Activated CD8-positive, alpha-beta T cell treated with anti-CD3 and anti-CD28 coated beads, Interleukin-2, amount 10 ng/mL, durations not matched to agents 7 days and 5 days (primary cell): Measurements from ENCODE around the gene HPCAL1. TPM values are rescaled to one million over a fixed set of nuclear protein-coding genes. Genes with fewer than 3 reads are reported as not detected.
A peak's percentile ranks its signal among the peaks of the same experiment; 100 is the strongest.

Experiments
- ATAC-seq: fragments of 150-1000 bp; cut with Tn5 transposase; one replicate; pipeline ENCODE4 v1.10.0; 2021; ENCODE audit warnings: moderate library complexity
- CTCF ChIA-PET: fragments of 350-600 bp; sonication (Branson Sonifier 250); formaldehyde crosslinking; loops from one replicate; lab custom pipeline; 2021; ENCODE audit warnings: antibody characterized with exemption; lab: Charles Lee
- POLR2A ChIA-PET: fragments of 350-600 bp; sonication (Branson Sonifier 250); formaldehyde crosslinking; loops from one replicate; lab custom pipeline; 2021; ENCODE audit warnings: antibody characterized with exemption; lab: Charles Lee
- DNase-seq: peaks from one replicate; pipeline ENCODE4 v3.0.0-alpha.2; 2020
- H3K27ac Mint-ChIP-seq: one replicate; pipeline ENCODE4 v1.8.0; 2021; ENCODE audit warnings: mild to moderate bottlenecking, mixed read lengths
- H3K27me3 Mint-ChIP-seq: one replicate; pipeline ENCODE4 v1.8.0; 2021; ENCODE audit warnings: low read depth, mixed read lengths
- H3K36me3 Mint-ChIP-seq: one replicate; pipeline ENCODE4 v1.8.0; 2021; ENCODE audit warnings: low read depth, mixed read lengths
- H3K4me1 Mint-ChIP-seq: one replicate; pipeline ENCODE4 v1.8.0; 2021; ENCODE audit warnings: low read depth, mixed read lengths
- H3K4me3 Mint-ChIP-seq: one replicate; pipeline ENCODE4 v1.8.0; 2021; ENCODE audit warnings: mild to moderate bottlenecking, mixed read lengths
- H3K9me3 Mint-ChIP-seq: one replicate; pipeline ENCODE4 v1.8.0; 2022; ENCODE audit warnings: mixed read lengths; ENCODE audit not compliant: insufficient read depth
- total RNA-seq, 2 experiments: library from RNA; stranded (reverse); gene quantifications; one replicate each; pipeline ENCODE4 v1.2.3, GENCODE V29; 2021

HPCAL1 gene
- total RNA-seq, 2 experiments from 2014 or later, result 55.8 to 56.6 TPM

DNA sequence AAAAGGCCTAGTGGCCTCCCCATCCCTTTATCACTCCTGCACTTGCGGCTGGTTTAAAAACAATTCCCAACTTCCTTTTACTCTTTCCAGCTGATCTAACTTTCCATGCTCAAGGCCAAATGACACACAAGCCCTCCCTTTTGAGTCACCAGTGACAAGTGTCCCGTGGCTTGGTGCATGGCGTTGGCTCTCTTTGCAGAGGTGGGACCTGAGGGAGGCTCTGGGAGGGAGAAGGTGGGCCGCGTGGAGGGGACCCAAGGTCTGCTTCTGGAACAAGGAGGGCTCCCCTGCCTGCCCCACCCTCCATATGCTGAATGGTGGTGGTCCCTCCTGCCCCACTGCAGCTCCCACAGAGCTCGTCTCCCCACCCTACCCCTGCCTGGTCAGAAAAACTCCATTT is 30.8 kb upstream of the HPCAL1 start:
- H3K4me1 Mint-ChIP-seq, result peaks cover 6% of the 10 kb centered on the region
- no peaks in the 10 kb centered on the region for H3K36me3 Mint-ChIP-seq
- no peak overlapping the region for H3K27ac Mint-ChIP-seq
- DNase-seq, result no peak
- no peak for ATAC-seq
- no peak overlapping the region for H3K4me3 Mint-ChIP-seq
- CTCF ChIA-PET, result interaction anchor here (3.5 kb wide), 1 partner anchor 137 kb away, joined by 41 read pairs; no protein-coding TSS in a partner anchor
- no peaks in the 10 kb centered on the region for H3K9me3 Mint-ChIP-seq
- POLR2A ChIA-PET, result no interaction called here
- peaks cover 2% of the 10 kb centered on the region for H3K27me3 Mint-ChIP-seq

DNA sequence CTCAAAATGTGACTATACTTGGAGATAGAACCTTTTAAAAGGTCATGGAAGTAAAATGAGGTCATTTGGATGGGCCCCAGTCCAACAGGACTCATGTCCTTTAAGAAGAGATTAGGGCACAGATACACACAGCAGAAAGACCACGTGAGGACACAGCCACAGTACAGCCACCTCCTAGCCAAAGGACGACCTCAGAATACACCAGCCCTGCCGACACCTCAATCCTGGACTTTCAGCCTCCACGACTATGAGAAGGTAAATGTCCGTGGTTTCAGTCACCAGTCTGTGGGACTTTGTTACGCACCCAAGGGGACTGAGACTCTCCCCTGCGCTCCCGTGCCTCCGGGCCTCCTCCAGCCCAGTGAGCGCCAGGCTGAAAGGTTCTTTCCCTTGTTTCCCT is 30.2 kb upstream of the HPCAL1 start:
- no peaks in the 10 kb centered on the region for H3K9me3 Mint-ChIP-seq
- no peak for DNase-seq
- no peak overlapping the region for H3K27ac Mint-ChIP-seq
- no peaks in the 10 kb centered on the region for H3K36me3 Mint-ChIP-seq
- H3K27me3 Mint-ChIP-seq, result peaks cover 2% of the 10 kb centered on the region
- CTCF ChIA-PET, result interaction anchor here (1.1 kb wide), 1 partner anchor 136 kb away, joined by 3 read pairs; no protein-coding TSS in a partner anchor
- H3K4me1 Mint-ChIP-seq, result peaks cover 9% of the 10 kb centered on the region
- no peak for ATAC-seq
- POLR2A ChIA-PET, result no interaction called here
- H3K4me3 Mint-ChIP-seq, result no peak overlapping the region

DNA sequence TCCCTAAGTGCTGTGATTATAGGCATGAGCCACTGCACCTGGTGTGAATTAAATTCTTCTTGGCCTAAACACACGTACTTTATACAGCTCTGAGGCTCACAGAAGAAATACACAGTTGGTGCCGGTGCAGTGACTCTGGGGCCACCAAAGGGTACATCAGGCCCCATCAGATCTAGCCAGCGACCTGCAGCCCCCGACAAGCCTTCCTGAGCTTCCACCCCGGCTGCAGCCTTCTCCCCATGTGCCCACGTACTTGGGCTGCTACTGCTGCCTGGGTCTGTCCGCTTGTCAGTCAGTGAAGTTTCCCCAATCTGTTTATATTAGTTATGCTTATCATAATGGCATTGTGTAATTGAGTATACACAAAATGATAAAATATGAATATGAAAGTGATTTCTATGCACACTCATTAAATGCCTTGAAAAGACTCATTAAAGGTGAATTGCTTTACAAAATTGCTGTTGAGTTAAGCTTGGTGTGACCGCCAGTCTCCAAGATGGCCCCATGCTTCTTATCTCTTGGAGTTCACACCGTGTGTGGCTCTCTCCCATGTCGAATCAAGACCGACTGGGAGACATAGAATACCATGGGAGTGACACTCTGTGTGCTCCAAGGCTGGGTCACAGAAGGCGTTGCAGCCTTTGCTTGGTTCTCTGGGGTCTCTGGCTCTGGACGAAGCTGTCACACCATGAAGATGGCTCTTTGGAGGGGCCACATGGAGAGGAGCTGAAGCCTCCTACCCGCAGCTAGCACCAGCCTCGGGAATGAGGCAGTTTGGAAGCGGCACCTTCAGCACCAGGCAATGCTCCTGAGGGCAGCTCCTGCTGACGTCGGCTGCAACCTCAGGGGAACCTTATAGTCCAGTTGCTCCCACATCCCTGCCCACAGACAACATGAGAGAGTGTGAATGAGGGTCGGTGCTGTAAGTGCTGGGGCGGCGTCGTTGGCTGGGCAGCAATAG is 29.2 kb upstream of the HPCAL1 start:
- no peaks in the 10 kb centered on the region for H3K27me3 Mint-ChIP-seq
- CTCF ChIA-PET, result interaction anchor here (1.1 kb wide), 1 partner anchor 135 kb away, joined by 3 read pairs; no protein-coding TSS in a partner anchor
- POLR2A ChIA-PET, result no interaction called here
- no peak overlapping the region for H3K4me3 Mint-ChIP-seq
- H3K9me3 Mint-ChIP-seq, result no peaks in the 10 kb centered on the region
- no peak overlapping the region for H3K27ac Mint-ChIP-seq
- H3K4me1 Mint-ChIP-seq, result peaks cover 16% of the 10 kb centered on the region
- ATAC-seq, result no peak
- no peak for DNase-seq
- H3K36me3 Mint-ChIP-seq, result no peaks in the 10 kb centered on the region

DNA sequence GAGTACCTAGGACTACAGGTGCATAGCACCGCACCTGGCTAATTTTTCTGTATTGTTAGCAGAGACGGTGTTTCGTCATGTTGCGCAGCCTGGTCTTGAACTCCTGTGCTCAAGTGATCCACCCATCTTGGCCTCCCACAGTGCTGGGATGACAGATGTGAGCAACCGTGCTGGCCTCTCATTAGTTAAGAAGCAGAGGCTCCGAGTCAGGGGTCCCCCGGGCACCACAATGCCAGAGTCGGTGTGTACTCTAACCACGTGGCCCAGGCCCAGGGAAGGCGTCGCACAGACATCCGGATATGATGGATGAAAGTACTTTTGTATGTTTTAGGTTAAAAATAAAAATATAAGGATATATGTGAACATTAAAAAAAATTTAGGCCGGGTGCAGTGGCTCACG is 28.3 kb upstream of the HPCAL1 start:
- CTCF ChIA-PET, result no interaction called here

DNA sequence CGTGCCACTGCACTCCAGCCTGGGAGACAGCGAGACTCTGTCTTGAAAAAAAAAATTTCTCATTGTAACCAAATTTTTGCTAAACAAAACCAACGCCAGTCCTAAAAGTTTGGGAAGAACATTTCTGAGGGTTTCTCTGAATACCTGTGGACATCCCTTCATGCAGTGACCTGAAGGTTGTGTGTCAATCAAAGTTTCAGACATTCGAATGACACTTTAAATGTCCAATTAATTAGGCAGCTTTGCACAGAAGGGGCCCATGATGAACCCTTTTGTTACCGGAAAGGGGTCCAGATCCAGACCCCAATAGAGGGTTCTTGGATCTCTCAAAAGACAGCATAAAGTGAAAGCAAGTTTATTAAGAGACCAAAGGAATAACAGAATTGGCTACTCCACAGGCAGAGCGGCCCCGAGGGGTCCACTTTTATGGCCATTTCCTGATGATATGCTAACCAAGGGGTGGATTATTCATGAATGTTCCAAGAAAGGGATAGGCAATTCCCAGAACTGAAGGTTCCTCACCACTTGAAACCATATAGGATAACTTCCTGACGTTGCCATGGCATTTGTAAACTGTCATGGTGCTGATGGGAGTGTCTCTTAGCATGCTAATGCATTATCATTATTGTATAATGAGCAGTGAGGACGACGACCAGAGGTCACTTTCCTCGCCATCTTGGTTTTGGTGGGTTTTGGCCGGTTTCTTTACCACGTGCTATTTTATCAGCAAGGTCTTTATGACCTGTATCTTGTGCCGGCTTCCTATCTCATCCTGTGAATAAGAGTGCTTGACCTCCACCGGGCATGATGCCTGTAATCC is 27.5 kb upstream of the HPCAL1 start:
- POLR2A ChIA-PET, result no interaction called here
- peaks cover 3% of the 10 kb centered on the region for H3K27me3 Mint-ChIP-seq
- ATAC-seq, result no peak
- no peaks in the 10 kb centered on the region for H3K9me3 Mint-ChIP-seq
- no peaks in the 10 kb centered on the region for H3K36me3 Mint-ChIP-seq
- H3K27ac Mint-ChIP-seq, result no peak overlapping the region
- no peak overlapping the region for H3K4me3 Mint-ChIP-seq
- peaks cover 18% of the 10 kb centered on the region for H3K4me1 Mint-ChIP-seq
- CTCF ChIA-PET, result no interaction called here
- DNase-seq, result no peak

More for the DNA sequence above, 28.3 kb upstream of the HPCAL1 start:
- Mint-ChIP-seq H3K36me3 (no peaks in the 10 kb centered on the region), H3K27ac (no peak overlapping the region), H3K4me3 (no peak overlapping the region), H3K27me3 (no peaks in the 10 kb centered on the region), H3K9me3 (no peaks in the 10 kb centered on the region), H3K4me1 (peaks cover 19% of the 10 kb centered on the region)
- ATAC-seq, result no peak
- DNase-seq, result no peak
- POLR2A ChIA-PET, result no interaction called here

DNA sequence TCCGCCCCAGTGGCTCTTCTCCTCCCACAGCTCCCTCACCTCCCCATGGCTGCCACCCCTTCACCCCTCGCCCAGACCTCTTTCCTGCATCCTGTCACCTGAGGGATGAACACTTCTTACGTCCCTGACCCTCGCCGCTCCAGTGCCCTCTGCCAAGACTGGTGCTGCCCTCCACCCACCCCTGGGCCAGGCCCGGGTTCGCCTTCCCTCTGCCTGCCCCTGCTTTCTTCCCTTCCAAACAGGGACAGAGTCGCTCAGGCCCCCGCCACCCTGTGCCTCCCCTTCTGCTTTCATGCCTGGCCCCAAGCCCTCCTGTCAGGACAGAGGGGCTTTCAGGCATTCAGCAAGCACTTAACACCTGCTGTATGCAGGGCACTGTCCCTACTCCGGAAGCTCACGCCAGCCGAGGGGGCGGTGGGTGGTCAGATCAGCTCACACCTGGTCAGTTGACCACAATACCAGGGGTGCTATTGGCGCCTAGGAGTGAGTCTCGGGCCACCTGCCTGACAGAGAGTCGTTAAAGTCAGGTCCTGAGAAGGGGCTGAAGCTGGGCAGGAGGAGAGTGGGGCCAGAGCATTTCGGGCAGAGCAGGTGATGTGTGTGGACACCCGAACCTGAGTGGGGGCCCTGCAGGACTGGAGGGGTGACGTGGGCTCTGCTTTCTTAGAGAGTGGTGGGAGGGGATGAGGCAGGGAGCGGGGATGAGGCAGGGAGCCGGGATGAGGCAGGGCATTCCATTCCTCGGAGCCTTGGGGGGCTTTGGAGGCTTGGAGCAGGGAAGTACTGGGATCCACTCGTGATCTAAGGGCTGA is 26.0 kb upstream of the HPCAL1 start:
- ATAC-seq (no peak), DNase-seq (no peak)
- H3K27me3 Mint-ChIP-seq, result peaks cover 3% of the 10 kb centered on the region
- H3K4me1 Mint-ChIP-seq, result peaks cover 12% of the 10 kb centered on the region
- no peaks in the 10 kb centered on the region for H3K36me3 Mint-ChIP-seq
- CTCF ChIA-PET, result no interaction called here
- H3K27ac Mint-ChIP-seq, result no peak overlapping the region
- no peak overlapping the region for H3K4me3 Mint-ChIP-seq
- POLR2A ChIA-PET, result no interaction called here
- H3K9me3 Mint-ChIP-seq, result no peaks in the 10 kb centered on the region

DNA sequence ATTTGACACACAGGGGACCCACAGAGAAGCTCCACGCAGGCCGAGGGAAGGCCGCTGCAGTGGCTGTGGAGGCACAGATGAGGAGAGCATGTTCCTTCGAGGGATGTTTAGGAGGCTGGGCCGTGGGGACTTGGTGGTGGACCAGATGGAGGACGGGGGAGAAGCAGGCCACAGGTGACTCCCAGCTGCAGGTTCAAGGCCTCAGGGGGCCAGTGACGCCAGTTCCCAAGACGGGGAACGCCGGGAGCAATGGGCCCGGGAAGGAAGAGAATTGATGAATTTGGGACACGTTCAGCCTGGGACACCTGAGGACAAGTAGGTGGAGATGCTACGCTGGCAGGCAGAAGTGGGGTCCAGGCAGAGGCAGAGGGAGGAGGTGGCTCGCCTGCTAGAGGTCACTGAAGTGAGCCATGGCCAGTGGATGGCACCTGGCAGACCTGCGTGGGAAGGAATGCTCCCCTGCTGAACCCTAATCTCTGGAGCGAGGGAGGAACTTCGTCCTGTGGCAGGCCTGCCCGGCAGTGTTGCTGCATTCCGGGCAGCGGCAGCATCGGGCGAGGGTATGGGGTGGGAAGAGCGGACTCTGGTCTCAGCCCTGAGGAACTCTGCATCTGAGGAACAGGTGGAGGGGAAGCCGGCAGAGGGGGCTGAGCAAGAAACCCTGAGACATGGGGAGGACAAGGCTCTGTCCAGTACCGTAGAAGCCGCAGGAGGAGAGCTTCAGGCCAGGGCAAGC is 25.2 kb upstream of the HPCAL1 start:
- Mint-ChIP-seq H3K27me3 (peaks cover 3% of the 10 kb centered on the region), H3K4me1 (peaks cover 12% of the 10 kb centered on the region), H3K9me3 (no peaks in the 10 kb centered on the region), H3K4me3 (no peak overlapping the region), H3K27ac (no peak overlapping the region), H3K36me3 (no peaks in the 10 kb centered on the region)
- CTCF ChIA-PET, result interaction anchor here (1.0 kb wide), 1 partner anchor 132 kb away, joined by 4 read pairs; no protein-coding TSS in a partner anchor
- POLR2A ChIA-PET, result no interaction called here
- DNase-seq (no peak), ATAC-seq (no peak)

DNA sequence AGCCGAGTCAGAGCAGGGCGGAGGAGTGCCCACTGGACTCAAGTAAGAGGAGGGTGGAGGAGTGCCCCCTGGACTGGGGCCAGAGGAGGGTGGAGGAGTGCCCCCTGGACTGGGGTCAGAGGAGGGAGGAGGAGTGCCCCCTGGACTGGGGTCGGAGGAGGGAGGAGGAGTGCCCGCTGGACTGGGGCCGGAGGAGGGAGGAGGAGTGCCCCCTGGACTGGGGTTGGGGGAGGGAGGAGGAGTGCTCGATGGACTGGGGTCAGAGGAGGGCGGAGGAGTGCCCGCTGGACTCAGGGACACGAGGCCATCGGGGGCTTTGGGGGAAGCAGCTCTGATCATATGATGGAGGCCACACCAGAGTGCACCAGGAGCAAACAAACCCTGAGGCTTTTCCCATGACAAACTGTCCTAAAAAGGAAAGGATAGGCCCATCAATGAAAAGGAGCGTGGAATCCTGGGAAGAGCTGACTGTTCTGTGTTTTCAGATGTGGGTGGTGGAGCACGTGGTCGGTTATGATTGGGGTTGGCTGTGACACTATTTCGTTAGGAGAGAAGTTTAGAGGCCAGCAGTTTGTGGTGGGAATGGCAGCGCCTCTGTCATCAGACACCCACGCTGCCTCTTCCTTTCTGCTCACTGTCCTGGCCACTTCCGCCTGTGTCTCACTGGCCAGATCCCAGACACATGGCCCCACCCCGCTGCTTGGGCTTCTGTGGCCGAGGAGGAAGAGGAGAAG is 24.5 kb upstream of the HPCAL1 start:
- no peak overlapping the region for H3K4me3 Mint-ChIP-seq
- H3K27ac Mint-ChIP-seq, result peak overlapping the region; percentile 23
- ATAC-seq, result no peak
- H3K9me3 Mint-ChIP-seq, result no peaks in the 10 kb centered on the region
- ChIA-PET CTCF (interaction anchor here (1.0 kb wide), 1 partner anchor 131 kb away, joined by 4 read pairs; no protein-coding TSS in a partner anchor), POLR2A (no interaction called here)
- DNase-seq, result peak; percentile 40
- no peaks in the 10 kb centered on the region for H3K36me3 Mint-ChIP-seq
- H3K4me1 Mint-ChIP-seq, result peaks cover 16% of the 10 kb centered on the region
- peaks cover 3% of the 10 kb centered on the region for H3K27me3 Mint-ChIP-seq

DNA sequence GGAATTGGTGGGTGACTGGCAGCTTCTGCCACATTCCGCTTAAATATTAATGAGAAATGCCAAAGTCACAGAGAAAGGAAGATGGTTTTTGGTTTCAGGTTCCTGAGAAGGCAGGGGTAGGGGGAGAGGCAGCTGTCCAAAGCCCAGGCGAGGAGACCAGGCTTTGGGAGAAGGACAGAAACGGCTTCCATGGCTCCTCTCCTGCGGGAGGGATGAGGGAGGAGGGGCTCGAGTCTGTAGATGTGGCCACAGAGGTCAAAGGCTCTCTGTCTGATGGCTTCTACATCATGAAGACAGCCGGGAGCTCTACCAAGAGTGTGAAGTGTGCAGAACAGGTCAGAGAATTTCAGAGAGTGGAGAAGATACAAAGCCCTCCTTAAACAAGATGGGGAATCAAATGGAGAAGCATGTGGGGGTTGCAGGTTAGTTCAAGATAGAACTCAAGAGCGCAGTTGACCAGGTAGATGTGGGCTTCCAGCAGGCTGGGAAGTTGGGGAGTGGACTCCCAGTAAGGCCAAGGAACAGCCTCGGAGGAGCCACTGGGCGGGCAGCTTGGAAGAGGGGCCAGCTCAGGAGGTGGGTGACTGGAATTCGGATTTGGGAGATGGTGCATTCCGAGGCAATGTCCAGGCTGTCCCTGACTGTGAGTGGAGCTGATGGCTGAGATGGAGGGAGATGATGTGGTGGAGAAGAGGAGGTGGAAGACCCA is 23.8 kb upstream of the HPCAL1 start:
- no peaks in the 10 kb centered on the region for H3K9me3 Mint-ChIP-seq
- no peak for ATAC-seq
- CTCF ChIA-PET, result interaction anchor here (1.0 to 3.1 kb wide), 2 partner anchors 130 kb away, joined by 4 to 9 read pairs; no protein-coding TSS in a partner anchor
- H3K27ac Mint-ChIP-seq, result peak overlapping the region; percentile 23
- no peak for DNase-seq
- H3K36me3 Mint-ChIP-seq, result no peaks in the 10 kb centered on the region
- H3K4me1 Mint-ChIP-seq, result peaks cover 22% of the 10 kb centered on the region
- peaks cover 3% of the 10 kb centered on the region for H3K27me3 Mint-ChIP-seq
- H3K4me3 Mint-ChIP-seq, result no peak overlapping the region
- POLR2A ChIA-PET, result interaction anchor here (1.2 kb wide), 1 partner anchor 53 kb away, joined by 3 read pairs; no protein-coding TSS in a partner anchor

DNA sequence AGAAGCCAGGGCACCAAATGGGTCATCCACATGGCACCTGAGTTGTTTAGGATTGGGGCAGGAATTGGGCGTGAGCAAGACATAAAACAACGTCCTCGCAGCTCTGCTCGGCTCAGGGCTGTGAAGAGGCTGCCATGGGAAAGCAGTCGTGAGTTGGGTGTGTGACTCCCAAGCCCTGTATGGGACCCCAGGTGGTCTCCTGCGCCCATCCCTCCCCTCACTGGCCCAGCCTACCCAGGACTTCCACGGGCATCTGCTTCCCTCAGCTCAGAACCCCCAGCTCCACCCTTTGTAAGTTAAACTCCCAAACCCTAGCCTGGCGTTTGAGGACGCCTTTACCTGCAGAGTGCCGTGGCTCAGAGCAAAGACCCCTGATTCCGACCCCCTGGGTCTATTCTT is 23.2 kb upstream of the HPCAL1 start:
- CTCF ChIA-PET, result interaction anchor here (3.1 kb wide), 1 partner anchor 130 kb away, joined by 9 read pairs; no protein-coding TSS in a partner anchor
- POLR2A ChIA-PET, result interaction anchor here (0.5 to 1.2 kb wide), 2 partner anchors 53 to 254 kb away, joined by 3 to 4 read pairs; no protein-coding TSS in a partner anchor
- no peak for ATAC-seq
- Mint-ChIP-seq H3K9me3 (no peaks in the 10 kb centered on the region), H3K27ac (no peak overlapping the region), H3K4me3 (no peak overlapping the region), H3K36me3 (no peaks in the 10 kb centered on the region), H3K27me3 (peaks cover 3% of the 10 kb centered on the region), H3K4me1 (peaks cover 22% of the 10 kb centered on the region)
- DNase-seq, result no peak
